ENCODE measurements around the gene DHRSX.

DNA sequence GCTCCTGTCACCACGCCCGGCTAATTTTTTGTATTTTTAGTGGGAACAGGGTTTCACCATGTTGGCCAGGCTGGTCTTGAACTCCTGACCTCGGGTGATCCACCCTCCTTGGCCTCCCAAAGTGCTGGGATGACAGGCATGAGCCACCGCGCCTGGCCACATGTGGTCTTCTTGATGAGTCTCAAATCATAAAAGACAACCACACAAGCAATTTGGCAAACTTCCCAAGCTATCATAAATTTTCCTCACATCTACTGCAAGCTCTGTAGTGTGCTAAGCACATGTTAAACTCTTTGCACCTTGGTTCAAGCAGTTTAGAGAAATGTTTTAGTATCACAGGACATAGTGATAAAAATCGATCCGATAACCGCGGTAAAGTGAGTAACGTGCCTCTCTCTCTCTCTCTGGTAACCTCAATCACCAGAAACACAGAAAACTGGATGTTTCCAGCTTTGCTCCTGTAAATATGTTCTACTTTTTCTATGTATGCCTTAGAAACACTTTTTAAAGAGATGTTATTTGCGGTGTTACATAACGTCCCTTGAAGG is 256.8 kb downstream of the DHRSX start:
- TF ChIP-seq, protein P1, sequence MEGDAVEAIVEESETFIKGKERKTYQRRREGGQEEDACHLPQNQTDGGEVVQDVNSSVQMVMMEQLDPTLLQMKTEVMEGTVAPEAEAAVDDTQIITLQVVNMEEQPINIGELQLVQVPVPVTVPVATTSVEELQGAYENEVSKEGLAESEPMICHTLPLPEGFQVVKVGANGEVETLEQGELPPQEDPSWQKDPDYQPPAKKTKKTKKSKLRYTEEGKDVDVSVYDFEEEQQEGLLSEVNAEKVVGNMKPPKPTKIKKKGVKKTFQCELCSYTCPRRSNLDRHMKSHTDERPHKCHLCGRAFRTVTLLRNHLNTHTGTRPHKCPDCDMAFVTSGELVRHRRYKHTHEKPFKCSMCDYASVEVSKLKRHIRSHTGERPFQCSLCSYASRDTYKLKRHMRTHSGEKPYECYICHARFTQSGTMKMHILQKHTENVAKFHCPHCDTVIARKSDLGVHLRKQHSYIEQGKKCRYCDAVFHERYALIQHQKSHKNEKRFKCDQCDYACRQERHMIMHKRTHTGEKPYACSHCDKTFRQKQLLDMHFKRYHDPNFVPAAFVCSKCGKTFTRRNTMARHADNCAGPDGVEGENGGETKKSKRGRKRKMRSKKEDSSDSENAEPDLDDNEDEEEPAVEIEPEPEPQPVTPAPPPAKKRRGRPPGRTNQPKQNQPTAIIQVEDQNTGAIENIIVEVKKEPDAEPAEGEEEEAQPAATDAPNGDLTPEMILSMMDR (IDR thresholded peaks at IDR 0.05; ENCODE audit: low read depth, low read length), result no peak
- TF ChIP-seq, protein P2, sequence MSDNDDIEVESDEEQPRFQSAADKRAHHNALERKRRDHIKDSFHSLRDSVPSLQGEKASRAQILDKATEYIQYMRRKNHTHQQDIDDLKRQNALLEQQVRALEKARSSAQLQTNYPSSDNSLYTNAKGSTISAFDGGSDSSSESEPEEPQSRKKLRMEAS (IDR thresholded peaks at IDR 0.05; ENCODE audit: low read depth, low read length), result no peak

All from NB4 (cell line).